Large intestine (tissue), 3 donors: Measurements from ENCODE around the gene IL6ST. TPM values are rescaled to one million over a fixed set of nuclear protein-coding genes. Genes with fewer than 3 reads are reported as not detected.
"Not testable (repeated sequence)": the region's sequence is repeated elsewhere in the genome, so short reads cannot be mapped to it uniquely, and the experiment has no call there.

Source experiments
- DNase-seq, 2 donors: peaks; one replicate each; pipeline versions ENCODE4 v3.0.0 to v3.0.0-alpha.2; 2013
- H3K27ac ChIP-seq: one replicate; pipeline ENCODE4 v1.5.1; 2013; ENCODE audit warnings: low read length
- H3K27me3 ChIP-seq: 2 replicates; pipeline ENCODE4 v1.6.1; 2013; ENCODE audit warnings: low read length; ENCODE audit not compliant: control insufficient read depth, insufficient read depth
- H3K36me3 ChIP-seq: 2 replicates; pipeline ENCODE4 v1.6.1; 2013; ENCODE audit warnings: low read length; ENCODE audit not compliant: control insufficient read depth, insufficient read depth
- H3K4me1 ChIP-seq: one replicate; pipeline ENCODE4 v1.6.1; 2013; ENCODE audit warnings: low read length; ENCODE audit not compliant: control insufficient read depth, insufficient read depth
- H3K4me3 ChIP-seq: one replicate; pipeline ENCODE4 v1.5.1; 2013; ENCODE audit warnings: low read length
- H3K9me3 ChIP-seq: one replicate; pipeline ENCODE4 v1.6.1; 2013; ENCODE audit warnings: mild to moderate bottlenecking, low read depth, low read length, moderate library complexity; ENCODE audit not compliant: control insufficient read depth
- WGBS: methylation state at CpG from one replicate; pipeline ENCODE4 v1.1.5; 2013; ENCODE audit warnings: low lambda C conversion rate; ENCODE audit not compliant: insufficient coverage; 5-methylcytosine and 5-hydroxymethylcytosine counted together
- polyA plus RNA-seq: library from polyadenylated mRNA; unstranded; fragments of 120-200 nt; gene quantifications from one replicate; pipeline ENCODE4 v1.2.1, GENCODE V29; 2013

IL6ST gene
- polyA plus RNA-seq, 1 donor: 55.2 TPM

- no peaks in the 10 kb centered on the region for H3K9me3 ChIP-seq
- no peaks in the 10 kb centered on the region for H3K36me3 ChIP-seq
- 0% methylated on average over 10 of the region's 14 CpGs for WGBS
- DNase-seq: peak in 1 of 2 donors; percentile 44
- H3K4me3 ChIP-seq: peak overlapping the region; percentile 62
- peaks cover 10% of the 10 kb centered on the region for H3K4me1 ChIP-seq
- no peaks in the 10 kb centered on the region for H3K27me3 ChIP-seq
- H3K27ac ChIP-seq: peak overlapping the region; percentile 93
These were observed 850 bp downstream of the IL6ST start for GRCh38 chr5:55993731-55994494.

GRCh38 chr5:55993013-55993412, 1.8 kb downstream of the IL6ST start:
- no peaks in the 10 kb centered on the region for H3K27me3 ChIP-seq
- peaks cover 13% of the 10 kb centered on the region for H3K4me1 ChIP-seq
- DNase-seq: no peak
- H3K27ac ChIP-seq: no peak overlapping the region
- no peaks in the 10 kb centered on the region for H3K9me3 ChIP-seq
- H3K36me3 ChIP-seq: no peaks in the 10 kb centered on the region
- WGBS: 80% methylated on average over 1 of the region's 5 CpGs
- peak overlapping the region; percentile 62 for H3K4me3 ChIP-seq

GRCh38 chr5:55991768-55992486, 2.8 kb downstream of the IL6ST start:
- no peak for DNase-seq
- peaks cover under 1% of the 10 kb centered on the region for H3K36me3 ChIP-seq
- H3K27ac ChIP-seq: no peak overlapping the region
- no peaks in the 10 kb centered on the region for H3K9me3 ChIP-seq
- no peak overlapping the region for H3K4me3 ChIP-seq
- no CpG with 5 or more reads among the region's 5 CpGs for WGBS
- no peaks in the 10 kb centered on the region for H3K27me3 ChIP-seq
- H3K4me1 ChIP-seq: peaks cover 13% of the 10 kb centered on the region

GRCh38 chr5:55990895-55991294, 3.9 kb downstream of the IL6ST start:
- H3K27ac ChIP-seq, H3K27me3 ChIP-seq, H3K36me3 ChIP-seq, H3K4me3 ChIP-seq, H3K9me3 ChIP-seq, DNase-seq: not testable (repeated sequence)
- H3K4me1 ChIP-seq: peaks cover 13% of the 10 kb centered on the region
- WGBS: no CpG with 5 or more reads among the region's 4 CpGs

GRCh38 chr5:55989860-55990259, 4.9 kb downstream of the IL6ST start:
- no CpG with 5 or more reads among the region's 1 CpG for WGBS
- H3K27me3 ChIP-seq: no peaks in the 10 kb centered on the region
- peaks cover 6% of the 10 kb centered on the region for H3K36me3 ChIP-seq
- no peaks in the 10 kb centered on the region for H3K9me3 ChIP-seq
- peaks cover 13% of the 10 kb centered on the region for H3K4me1 ChIP-seq
- no peak overlapping the region for H3K4me3 ChIP-seq
- DNase-seq: no peak
- H3K27ac ChIP-seq: no peak overlapping the region

- Histone ChIP-seq H3K36me3 (peaks cover 6% of the 10 kb centered on the region), H3K27ac (no peak overlapping the region), H3K4me1 (peaks cover 13% of the 10 kb centered on the region), H3K4me3 (no peak overlapping the region), H3K9me3 (no peaks in the 10 kb centered on the region), H3K27me3 (no peaks in the 10 kb centered on the region)
- no peak for DNase-seq
- 0% methylated on average over 1 of the region's 4 CpGs for WGBS
These were observed 5.7 kb downstream of the IL6ST start for GRCh38 chr5:55988979-55989638.

- peaks cover 13% of the 10 kb centered on the region for H3K4me1 ChIP-seq
- H3K27me3 ChIP-seq, H3K4me3 ChIP-seq, H3K27ac ChIP-seq, H3K36me3 ChIP-seq, DNase-seq, H3K9me3 ChIP-seq: not testable (repeated sequence)
- no CpG with 5 or more reads among the region's 10 CpGs for WGBS
These were observed 6.3 kb downstream of the IL6ST start for GRCh38 chr5:55988428-55988827.

GRCh38 chr5:55986931-55987330, 7.8 kb downstream of the IL6ST start:
- DNase-seq: no peak
- H3K36me3 ChIP-seq: peaks cover 6% of the 10 kb centered on the region
- peaks cover 10% of the 10 kb centered on the region for H3K4me1 ChIP-seq
- no peaks in the 10 kb centered on the region for H3K9me3 ChIP-seq
- no peak overlapping the region for H3K27ac ChIP-seq
- no peaks in the 10 kb centered on the region for H3K27me3 ChIP-seq
- no peak overlapping the region for H3K4me3 ChIP-seq
- WGBS: 90% methylated on average over 2 of the region's 4 CpGs

- Histone ChIP-seq H3K36me3 (peaks cover 12% of the 10 kb centered on the region), H3K4me3 (no peak overlapping the region), H3K27ac (no peak overlapping the region), H3K9me3 (no peaks in the 10 kb centered on the region), H3K27me3 (no peaks in the 10 kb centered on the region), H3K4me1 (peaks cover 10% of the 10 kb centered on the region)
- 83% methylated on average over 1 of the region's 6 CpGs for WGBS
- no peak for DNase-seq
These were observed 9.6 kb downstream of the IL6ST start for GRCh38 chr5:55985181-55985580.

- H3K4me3 ChIP-seq: no peak overlapping the region
- DNase-seq: no peak
- H3K36me3 ChIP-seq: peaks cover 15% of the 10 kb centered on the region
- no peaks in the 10 kb centered on the region for H3K9me3 ChIP-seq
- H3K4me1 ChIP-seq: peaks cover 3% of the 10 kb centered on the region
- H3K27ac ChIP-seq: no peak overlapping the region
- H3K27me3 ChIP-seq: no peaks in the 10 kb centered on the region
- WGBS: 92% methylated on average over 2 of the region's 2 CpGs
These were observed 10.8 kb downstream of the IL6ST start for GRCh38 chr5:55983986-55984385.
